IMR-90 (cell line): ENCODE data around the gene MEX3A. TPM values are rescaled to one million over a fixed set of nuclear protein-coding genes. Genes with fewer than 3 reads are reported as not detected.
"Not testable (repeated sequence)": the region's sequence is repeated elsewhere in the genome, so short reads cannot be mapped to it uniquely, and the experiment has no call there.

Experiments used
- ATAC-seq: fragments of 200-7000 bp; cut with Tn5 transposase; 2 replicates; pipeline ENCODE4 v1.9.1; 2020; ENCODE audit warnings: low read depth, mild to moderate bottlenecking, moderate library complexity
- BruUV-seq: library from RNA; stranded (reverse); fragments of 400-500 nt; replicated peaks from 2 replicates; lab custom pipeline; 2021; lab: Mats Ljungman, UMichigan
- CTCF ChIA-PET: fragments of 300-600 bp; formaldehyde crosslinking; extraction: SDS; loops from one replicate; lab custom pipeline; 2021; ENCODE audit warnings: antibody characterized with exemption; lab: Yijun Ruan, JAX
- POLR2A ChIA-PET: fragments of 300-600 bp; sonication (Branson Sonifier 250); formaldehyde crosslinking; loops from one replicate; lab custom pipeline; 2022; ENCODE audit warnings: antibody characterized with exemption; ENCODE audit not compliant: unreplicated experiment; lab: Charles Lee
- DNase-seq: peaks from one replicate; pipeline ENCODE4 v3.0.0; 2013
- H2AFZ ChIP-seq: replicated peaks from 2 replicates; pipeline ENCODE3; 2013; ENCODE audit warnings: low read length, mild to moderate bottlenecking; ENCODE audit not compliant: poor library complexity
- H2AK5ac ChIP-seq: 2 replicates; pipeline ENCODE4 v1.6.1; 2013; ENCODE audit warnings: low read depth, low read length, inconsistent platforms
- H2AK9ac ChIP-seq: replicated peaks from 2 replicates; pipeline ENCODE3; 2013; ENCODE audit warnings: mild to moderate bottlenecking, low read depth, low read length, moderate library complexity; ENCODE audit not compliant: poor library complexity
- H2BK120ac ChIP-seq: 2 replicates; pipeline ENCODE4 v1.6.1; 2013; ENCODE audit warnings: low read depth, low read length, inconsistent platforms
- H2BK15ac ChIP-seq: 3 replicates; pipeline ENCODE4 v1.6.1; 2013; ENCODE audit warnings: low read depth, low read length, inconsistent platforms
- H2BK20ac ChIP-seq: 2 replicates; pipeline ENCODE4 v1.6.1; 2013; ENCODE audit warnings: low read depth, mild to moderate bottlenecking, inconsistent platforms, low read length, moderate library complexity
- H2BK5ac ChIP-seq: 2 replicates; pipeline ENCODE4 v1.6.1; 2013; ENCODE audit warnings: mild to moderate bottlenecking, low read depth, low read length, inconsistent platforms; ENCODE audit not compliant: poor library complexity, severe bottlenecking
- H3K14ac ChIP-seq: replicated peaks from 2 replicates; pipeline ENCODE4 v1.6.1; 2013; ENCODE audit warnings: low read depth, low read length, inconsistent platforms
- H3K18ac ChIP-seq: 2 replicates; pipeline ENCODE4 v1.6.1; 2013; ENCODE audit warnings: low read depth, low read length, control low read depth
- H3K23ac ChIP-seq: 2 replicates; pipeline ENCODE4 v1.6.1; 2013; ENCODE audit warnings: low read depth, low read length, inconsistent platforms
- H3K27ac ChIP-seq: 2 replicates; pipeline ENCODE4 v1.5.1; 2013; ENCODE audit warnings: mild to moderate bottlenecking, control low read depth, low read length; ENCODE audit not compliant: insufficient read depth
- H3K27me3 ChIP-seq: 2 replicates; pipeline ENCODE4 v1.6.1; 2013; ENCODE audit warnings: low read length; ENCODE audit not compliant: control insufficient read depth, insufficient read depth
- H3K36me3 ChIP-seq: 2 replicates; pipeline ENCODE4 v1.6.1; 2013; ENCODE audit warnings: low read length, mixed read lengths; ENCODE audit not compliant: control insufficient read depth, insufficient read depth
- H3K4ac ChIP-seq: 2 replicates; pipeline ENCODE4 v1.6.1; 2013; ENCODE audit warnings: low read depth, low read length, inconsistent platforms
- H3K4me1 ChIP-seq: 2 replicates; pipeline ENCODE4 v1.6.1; 2013; ENCODE audit warnings: low read length, mixed read lengths; ENCODE audit not compliant: control insufficient read depth, insufficient read depth
- H3K4me2 ChIP-seq: 2 replicates; pipeline ENCODE4 v1.6.1; 2013; ENCODE audit warnings: low read depth, mild to moderate bottlenecking, control low read depth, low read length, moderate library complexity
- H3K4me3 ChIP-seq: 2 replicates; pipeline ENCODE4 v1.5.1; 2013; ENCODE audit warnings: low read depth, mild to moderate bottlenecking, control low read depth, low read length, moderate library complexity; ENCODE audit not compliant: insufficient read depth
- H3K56ac ChIP-seq: 2 replicates; pipeline ENCODE4 v1.6.1; 2013; ENCODE audit warnings: low read length, inconsistent platforms; ENCODE audit not compliant: insufficient read depth; ENCODE audit errors: extremely low read depth
- H3K79me1 ChIP-seq, 2 experiments: 2 replicates each; pipeline ENCODE4 v1.6.1; 2013; ENCODE audit warnings: low read length in 2 of 2, inconsistent platforms in 1 of 2, low read depth in 1 of 2
- H3K9ac ChIP-seq: 2 replicates; pipeline ENCODE4 v1.6.1; 2013; ENCODE audit warnings: low read depth, low read length, control low read depth
- H3K9me1 ChIP-seq: 2 replicates; pipeline ENCODE4 v1.6.1; 2013; ENCODE audit warnings: low read length, inconsistent platforms; ENCODE audit not compliant: insufficient read depth
- H3K9me3 ChIP-seq: 2 replicates; pipeline ENCODE4 v1.6.1; 2013; ENCODE audit warnings: low read length; ENCODE audit not compliant: control insufficient read depth, insufficient read depth
- H4K20me1 ChIP-seq: 2 replicates; pipeline ENCODE4 v1.6.1; 2013; ENCODE audit warnings: low read length, inconsistent platforms; ENCODE audit not compliant: insufficient read depth
- H4K5ac ChIP-seq: 2 replicates; pipeline ENCODE4 v1.6.1; 2013; ENCODE audit warnings: mild to moderate bottlenecking, low read depth, low read length, control low read depth
- H4K8ac ChIP-seq, 2 experiments: 2 replicates each; pipeline ENCODE4 v1.6.1; 2013; ENCODE audit warnings: low read depth in 2 of 2, low read length in 2 of 2, control low read depth in 1 of 2, inconsistent platforms in 1 of 2
- H4K91ac ChIP-seq: 2 replicates; pipeline ENCODE4 v1.6.1; 2013; ENCODE audit warnings: low read depth, low read length, inconsistent platforms; ENCODE audit not compliant: insufficient read depth
- CEBPB ChIP-seq: IDR thresholded peaks from 2 replicates; pipeline ENCODE4 v1.6.1; 2012; ENCODE audit warnings: low read depth, low read length, improper control_type of control experiment
- FOS ChIP-seq: fragments of 150-350 bp; IDR thresholded peaks from 2 replicates; pipeline ENCODE4 v1.6.1; 2016; ENCODE audit warnings: low read depth, low read length
- WGBS, 2 experiments: methylation state at CpG; one replicate each; pipeline versions ENCODE4 v1.1.5 to v1.1.7; 2013; ENCODE audit warnings: missing lambda C conversion rate in 2 of 2; ENCODE audit not compliant: insufficient read length in 1 of 2; ENCODE audit errors: extremely low coverage in 2 of 2; 5-methylcytosine and 5-hydroxymethylcytosine counted together
- dilution Hi-C: fragments of 300-500 bp; cut with HindIII; formaldehyde crosslinking; loops from one replicate; pipeline ENCODE4 v1.14.3; 2018; ENCODE audit warnings: low sequenced_read_pairs; ENCODE audit not compliant: unreplicated experiment
- in situ Hi-C: fragments of 300-500 bp; cut with MboI; formaldehyde crosslinking; loops from 3 replicates; pipeline ENCODE4 v1.14.3; 2019; ENCODE audit warnings: low sequenced_read_pairs, inconsistent platforms, mixed read lengths
- intact Hi-C: fragments of 100-400 bp; cut with micrococcal nuclease; formaldehyde crosslinking; loops from 2 replicates; pipeline ENCODE4 v1.10.0; 2022
- polyA plus RNA-seq, 3 experiments: library from polyadenylated mRNA; depleted of rRNA; stranded (reverse); fragments of >200 nt; gene quantifications; 2 replicates each; pipeline ENCODE4 v1.2.3, GENCODE V29; 2012; ENCODE audit warnings: low replicate concordance in 1 of 3
- total RNA-seq: library from RNA; depleted of rRNA; stranded (reverse); fragments of >200 nt; gene quantifications from 2 replicates; pipeline ENCODE4 v1.2.3, GENCODE V29; 2012
- TF ChIP-seq, protein P1 (sequence below): fragments of 150-350 bp; IDR thresholded peaks from 2 replicates; pipeline ENCODE4 v1.6.1; 2016; ENCODE audit warnings: low read depth, mild to moderate bottlenecking, low read length, moderate library complexity, borderline replicate concordance
- TF ChIP-seq, protein P2 (sequence below): fragments of 150-350 bp; IDR thresholded peaks from 2 replicates; pipeline ENCODE4 v1.6.1; 2017; ENCODE audit warnings: mild to moderate bottlenecking, antibody characterized with exemption, low read length, low read depth

The MEX3A gene
- total and polyA plus RNA-seq, 2 of the 4 experiments (the other 2 are of a cell fraction), result 2.3 to 9.0 TPM

DNA sequence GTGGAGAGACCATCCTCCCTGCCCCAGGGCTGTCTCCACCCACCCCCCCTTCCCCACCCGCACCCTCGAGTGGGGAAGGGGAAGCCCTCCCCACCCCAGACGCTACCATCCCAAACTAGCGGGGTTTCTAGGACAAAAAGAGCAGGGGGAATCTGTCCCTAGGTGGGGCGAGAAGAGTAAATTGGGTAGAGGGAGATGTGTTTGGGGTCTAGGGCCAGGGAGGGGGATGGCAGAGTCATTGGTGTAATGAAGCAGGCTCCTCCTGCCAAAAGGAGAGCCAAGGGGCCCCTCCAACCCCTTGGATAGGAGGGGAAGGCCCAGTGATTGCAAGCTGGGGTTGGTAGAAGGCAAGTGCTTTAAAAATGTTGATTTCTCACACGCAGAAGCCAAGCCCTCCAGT lies 10.0 kb downstream of the MEX3A start:
- BruUV-seq, result no TSS peak
- Histone ChIP-seq H4K91ac (no peak overlapping the region), H2BK20ac (no peak overlapping the region), H3K14ac (no peak overlapping the region), H3K4me2 (no peak overlapping the region), H4K5ac (no peak overlapping the region), H3K18ac (no peak overlapping the region), H2AK9ac (no peak overlapping the region), H3K23ac (no peak overlapping the region), H3K4me1 (peaks cover 20% of the 10 kb centered on the region), H3K79me1 (peaks cover 15 to 39% of the 10 kb centered on the region in 2 experiments; a peak in 3 of 4 replicates), H2BK120ac (no peak overlapping the region), H3K56ac (no peak overlapping the region), H3K27ac (no peak overlapping the region), H3K9me1 (peaks cover 13% of the 10 kb centered on the region), H2AFZ (no peak overlapping the region), H2AK5ac (no peak overlapping the region), H3K27me3 (no peaks in the 10 kb centered on the region), H3K36me3 (peaks cover 31% of the 10 kb centered on the region), H3K4ac (no peak overlapping the region), H2BK5ac (no peak overlapping the region), H3K4me3 (no peak overlapping the region), H3K9me3 (no peaks in the 10 kb centered on the region), H4K20me1 (peaks cover 26% of the 10 kb centered on the region), H2BK15ac (no peak overlapping the region), H3K9ac (no peak overlapping the region), H4K8ac (no peak overlapping the region)
- intact Hi-C loops, result no loop called here
- dilution Hi-C loops, result no loop called here
- DNase-seq (no peak), ATAC-seq (no peak)
- in situ Hi-C loops, result no loop called here
- WGBS, 2 experiments, result no CpG with 5 or more reads among the region's 6 CpGs
- ChIA-PET POLR2A (no interaction called here), CTCF (no interaction called here)
- no peak for TF ChIP-seq CEBPB
- TF ChIP-seq FOS, result no peak
- TF ChIP-seq, protein P1, sequence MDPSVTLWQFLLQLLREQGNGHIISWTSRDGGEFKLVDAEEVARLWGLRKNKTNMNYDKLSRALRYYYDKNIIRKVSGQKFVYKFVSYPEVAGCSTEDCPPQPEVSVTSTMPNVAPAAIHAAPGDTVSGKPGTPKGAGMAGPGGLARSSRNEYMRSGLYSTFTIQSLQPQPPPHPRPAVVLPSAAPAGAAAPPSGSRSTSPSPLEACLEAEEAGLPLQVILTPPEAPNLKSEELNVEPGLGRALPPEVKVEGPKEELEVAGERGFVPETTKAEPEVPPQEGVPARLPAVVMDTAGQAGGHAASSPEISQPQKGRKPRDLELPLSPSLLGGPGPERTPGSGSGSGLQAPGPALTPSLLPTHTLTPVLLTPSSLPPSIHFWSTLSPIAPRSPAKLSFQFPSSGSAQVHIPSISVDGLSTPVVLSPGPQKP, result no peak
- TF ChIP-seq, protein P2, sequence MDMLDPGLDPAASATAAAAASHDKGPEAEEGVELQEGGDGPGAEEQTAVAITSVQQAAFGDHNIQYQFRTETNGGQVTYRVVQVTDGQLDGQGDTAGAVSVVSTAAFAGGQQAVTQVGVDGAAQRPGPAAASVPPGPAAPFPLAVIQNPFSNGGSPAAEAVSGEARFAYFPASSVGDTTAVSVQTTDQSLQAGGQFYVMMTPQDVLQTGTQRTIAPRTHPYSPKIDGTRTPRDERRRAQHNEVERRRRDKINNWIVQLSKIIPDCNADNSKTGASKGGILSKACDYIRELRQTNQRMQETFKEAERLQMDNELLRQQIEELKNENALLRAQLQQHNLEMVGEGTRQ, result no peak

DNA sequence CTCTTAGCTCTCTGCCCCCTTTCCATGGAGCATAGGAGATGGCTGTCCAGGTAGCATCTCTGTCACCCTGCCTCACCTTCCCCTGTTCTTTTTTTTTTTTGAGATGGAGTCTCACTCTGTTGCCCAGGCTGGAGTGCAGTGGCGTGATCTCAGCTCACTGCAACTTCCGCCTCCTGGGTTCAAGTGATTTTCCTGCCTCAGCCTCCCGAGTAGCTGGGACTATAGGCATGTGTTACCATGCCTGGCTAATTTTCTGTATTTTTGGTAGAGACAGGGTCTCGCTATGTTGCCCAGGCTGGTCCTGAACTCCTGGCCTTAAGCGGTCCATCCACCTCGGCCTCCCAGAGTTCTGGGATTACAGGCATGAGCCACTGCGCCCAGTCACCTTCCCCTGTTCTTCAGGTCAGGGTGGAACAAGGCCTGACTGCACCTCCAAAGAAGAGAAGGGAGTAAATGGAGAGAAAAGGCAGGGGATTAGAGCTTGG lies 10.9 kb downstream of the MEX3A start:
- H2AFZ ChIP-seq, H2BK120ac ChIP-seq, H4K8ac ChIP-seq, BruUV-seq, H3K27me3 ChIP-seq, dilution Hi-C loops, H3K9ac ChIP-seq, POLR2A ChIA-PET, H3K4me3 ChIP-seq, H3K56ac ChIP-seq, intact Hi-C loops, H2BK5ac ChIP-seq, H3K18ac ChIP-seq, H3K4me2 ChIP-seq, H4K5ac ChIP-seq, H3K23ac ChIP-seq, ATAC-seq, H2BK20ac ChIP-seq, H2BK15ac ChIP-seq, H2AK5ac ChIP-seq, H3K9me1 ChIP-seq, DNase-seq, H3K9me3 ChIP-seq, H4K91ac ChIP-seq, H3K14ac ChIP-seq, H3K27ac ChIP-seq, in situ Hi-C loops, H3K4ac ChIP-seq: not testable (repeated sequence)
- WGBS, 2 experiments, result 100% methylated on average over 1 of the region's 7 CpGs; no CpG with 5 or more reads in 1 of the 2 experiments
- CTCF ChIA-PET, result interaction anchor here (0.6 kb wide), 1 partner anchor 52 kb away, joined by 3 read pairs; no protein-coding TSS in a partner anchor
- Histone ChIP-seq H3K79me1 (peaks cover 14 to 31% of the 10 kb centered on the region in 2 experiments; a peak in 3 of 4 replicates), H4K20me1 (peaks cover 24% of the 10 kb centered on the region), H2AK9ac (peak overlapping the region; percentile 65), H3K36me3 (peaks cover 22% of the 10 kb centered on the region), H3K4me1 (peaks cover 14% of the 10 kb centered on the region)
